GM19452 (cell line): ENCODE measurements around the gene SBF2.

Experiments used
- ATAC-seq: cut with Tn5 transposase; IDR thresholded peaks from one replicate; pipeline ENCODE4 v1.9.1; 2021; ENCODE audit not compliant: unreplicated experiment

SBF2 gene

GRCh38 chr11:10317776-10318526 lies 23.9 kb upstream of the SBF2 start:
- ATAC-seq: peak; percentile 69

GRCh38 chr11:10317151-10317755 lies 23.2 kb upstream of the SBF2 start:
- ATAC-seq: peak; percentile 7

- ATAC-seq: no peak
Measured at GRCh38 chr11:10315083-10315482, 21.1 kb upstream of the SBF2 start.

GRCh38 chr11:10314199-10315072 lies 20.4 kb upstream of the SBF2 start:
- ATAC-seq: peak; percentile 68

DNA sequence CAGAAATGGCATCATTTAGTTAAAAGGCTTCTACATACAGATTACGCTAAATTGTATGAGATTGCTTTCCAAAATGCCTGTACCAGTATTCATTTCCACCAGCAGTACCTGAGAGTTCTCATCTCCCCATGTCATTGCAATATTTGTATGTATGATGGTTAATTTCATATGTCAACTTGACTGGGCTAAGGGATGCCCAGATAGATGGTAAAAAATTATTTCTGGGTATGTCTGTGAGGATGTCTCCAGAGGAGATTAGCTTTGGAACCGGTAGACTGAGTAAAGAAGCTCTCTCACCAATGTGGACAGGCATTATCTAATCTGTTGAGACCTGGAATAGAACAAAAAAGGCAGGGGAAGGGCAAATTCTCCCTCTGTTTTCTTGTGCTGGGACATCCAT lies 17.8 kb upstream of the SBF2 start:
- ATAC-seq: no peak

- no peak for ATAC-seq
Measured at GRCh38 chr11:10310301-10310841, 16.4 kb upstream of the SBF2 start.

DNA sequence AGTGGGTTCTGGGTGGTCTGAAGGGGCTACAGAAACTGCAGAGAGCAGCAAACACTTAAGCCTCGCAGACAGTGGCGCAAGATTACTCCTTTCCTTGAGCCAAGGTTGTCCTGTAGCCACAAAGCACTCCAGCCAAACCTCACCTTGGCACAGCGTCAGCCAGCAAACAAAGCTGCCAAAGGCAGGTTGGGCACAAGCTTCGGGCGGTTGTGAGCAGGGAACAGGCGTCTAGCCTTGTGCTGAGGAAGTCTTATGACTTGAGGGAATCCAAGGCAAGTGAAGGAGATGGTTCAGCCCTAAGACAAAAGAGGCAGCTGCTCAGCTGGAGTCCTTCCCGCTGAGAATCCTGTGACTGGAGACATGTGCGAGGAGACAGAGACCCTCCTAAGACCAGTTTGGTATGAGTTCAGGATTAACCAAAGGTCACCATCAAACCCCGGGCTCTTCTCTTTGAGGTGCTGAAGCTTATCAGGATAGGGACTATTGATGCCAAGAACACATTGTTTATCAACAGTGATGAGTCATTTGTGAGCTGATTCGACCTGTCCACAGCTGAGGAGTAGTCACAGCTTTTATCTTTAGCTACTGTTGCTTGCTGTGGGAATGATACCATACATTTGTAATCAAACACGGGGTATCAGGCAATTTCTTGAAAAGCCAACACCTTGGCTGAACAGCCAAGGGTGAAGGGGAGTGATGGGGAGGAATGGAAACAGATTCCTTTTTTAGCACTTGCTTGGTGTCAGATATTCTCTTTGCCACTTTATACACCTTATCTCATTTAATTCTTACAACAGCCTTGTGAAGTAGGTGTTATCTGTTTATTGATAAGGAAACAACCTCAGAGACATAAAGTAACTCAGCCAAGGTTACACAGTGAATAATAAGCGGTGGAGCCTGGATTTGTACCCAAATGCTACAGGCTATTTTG lies 15.4 kb upstream of the SBF2 start:
- no peak for ATAC-seq

- ATAC-seq: no peak
Measured at GRCh38 chr11:10308201-10308954, 14.4 kb upstream of the SBF2 start.

- peak; percentile 62 for ATAC-seq
Measured at GRCh38 chr11:10307400-10308200, 13.6 kb upstream of the SBF2 start.

- ATAC-seq: no peak
Measured at GRCh38 chr11:10307022-10307399, 13.0 kb upstream of the SBF2 start.

DNA sequence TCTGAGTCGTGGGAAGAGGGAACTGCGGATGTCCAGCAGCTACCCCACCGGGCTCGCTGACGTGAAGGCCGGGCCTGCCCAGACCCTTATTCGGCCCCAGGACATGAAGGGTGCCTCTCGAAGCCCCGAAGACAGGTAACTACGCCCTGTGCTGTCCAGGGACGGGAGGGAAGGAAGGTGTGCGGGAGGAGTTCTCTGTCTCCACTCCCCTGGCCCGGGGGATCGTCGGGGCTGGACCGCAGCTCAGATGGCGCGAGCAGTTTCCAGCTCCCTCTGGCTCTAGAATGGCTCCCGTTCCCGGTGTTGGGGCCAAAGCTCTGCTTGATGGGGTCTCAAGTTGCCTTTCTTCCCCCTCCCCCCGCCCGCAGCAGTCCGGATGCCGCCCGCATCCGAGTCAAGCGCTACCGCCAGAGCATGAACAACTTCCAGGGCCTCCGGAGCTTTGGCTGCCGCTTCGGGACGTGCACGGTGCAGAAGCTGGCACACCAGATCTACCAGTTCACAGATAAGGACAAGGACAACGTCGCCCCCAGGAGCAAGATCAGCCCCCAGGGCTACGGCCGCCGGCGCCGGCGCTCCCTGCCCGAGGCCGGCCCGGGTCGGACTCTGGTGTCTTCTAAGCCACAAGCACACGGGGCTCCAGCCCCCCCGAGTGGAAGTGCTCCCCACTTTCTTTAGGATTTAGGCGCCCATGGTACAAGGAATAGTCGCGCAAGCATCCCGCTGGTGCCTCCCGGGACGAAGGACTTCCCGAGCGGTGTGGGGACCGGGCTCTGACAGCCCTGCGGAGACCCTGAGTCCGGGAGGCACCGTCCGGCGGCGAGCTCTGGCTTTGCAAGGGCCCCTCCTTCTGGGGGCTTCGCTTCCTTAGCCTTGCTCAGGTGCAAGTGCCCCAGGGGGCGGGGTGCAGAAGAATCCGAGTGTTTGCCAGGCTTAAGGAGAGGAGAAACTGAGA lies 12.2 kb upstream of the SBF2 start:
- no peak for ATAC-seq

GRCh38 chr11:10305262-10305963 lies 11.4 kb upstream of the SBF2 start:
- ATAC-seq: no peak

DNA sequence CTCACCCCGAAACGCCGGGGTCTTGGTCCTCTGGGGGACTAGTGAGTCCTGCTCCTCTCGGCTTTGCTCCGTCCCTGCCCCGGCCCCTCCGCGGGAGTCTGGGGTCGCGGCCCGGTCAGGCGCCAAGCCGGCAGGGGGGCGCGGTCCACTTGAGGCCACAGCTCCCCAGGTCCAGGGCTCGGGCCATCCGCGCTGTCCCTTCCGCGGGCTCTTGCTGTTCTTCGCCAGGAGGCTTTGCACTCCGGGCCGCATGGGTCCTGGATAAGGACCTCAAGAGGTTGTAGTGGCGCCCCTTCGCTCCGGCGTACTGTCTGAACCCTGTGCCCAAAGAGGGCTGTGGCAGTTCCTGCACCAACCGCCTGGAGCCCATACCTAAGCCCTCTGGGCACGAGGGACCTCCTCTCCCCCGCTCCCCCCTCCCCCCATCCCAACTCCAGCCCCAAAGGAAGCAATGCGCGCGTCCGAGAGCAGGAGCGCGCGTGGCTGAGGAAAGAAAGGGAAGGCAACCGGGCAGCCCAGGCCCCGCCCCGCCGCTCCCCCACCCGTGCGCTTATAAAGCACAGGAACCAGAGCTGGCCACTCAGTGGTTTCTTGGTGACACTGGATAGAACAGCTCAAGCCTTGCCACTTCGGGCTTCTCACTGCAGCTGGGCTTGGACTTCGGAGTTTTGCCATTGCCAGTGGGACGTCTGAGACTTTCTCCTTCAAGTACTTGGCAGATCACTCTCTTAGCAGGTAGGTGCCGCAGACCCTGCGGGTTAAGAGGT lies 10.7 kb upstream of the SBF2 start, which contains the start of gene ADM:
TSS of gene ADM (plus strand) at position 579 of the 767 bp plus-strand sequence. CDS start 628 bp downstream, outside the sequence.
- ATAC-seq: no peak

GRCh38 chr11:10303558-10304363 lies 9.7 kb upstream of the SBF2 start:
- no peak for ATAC-seq

DNA sequence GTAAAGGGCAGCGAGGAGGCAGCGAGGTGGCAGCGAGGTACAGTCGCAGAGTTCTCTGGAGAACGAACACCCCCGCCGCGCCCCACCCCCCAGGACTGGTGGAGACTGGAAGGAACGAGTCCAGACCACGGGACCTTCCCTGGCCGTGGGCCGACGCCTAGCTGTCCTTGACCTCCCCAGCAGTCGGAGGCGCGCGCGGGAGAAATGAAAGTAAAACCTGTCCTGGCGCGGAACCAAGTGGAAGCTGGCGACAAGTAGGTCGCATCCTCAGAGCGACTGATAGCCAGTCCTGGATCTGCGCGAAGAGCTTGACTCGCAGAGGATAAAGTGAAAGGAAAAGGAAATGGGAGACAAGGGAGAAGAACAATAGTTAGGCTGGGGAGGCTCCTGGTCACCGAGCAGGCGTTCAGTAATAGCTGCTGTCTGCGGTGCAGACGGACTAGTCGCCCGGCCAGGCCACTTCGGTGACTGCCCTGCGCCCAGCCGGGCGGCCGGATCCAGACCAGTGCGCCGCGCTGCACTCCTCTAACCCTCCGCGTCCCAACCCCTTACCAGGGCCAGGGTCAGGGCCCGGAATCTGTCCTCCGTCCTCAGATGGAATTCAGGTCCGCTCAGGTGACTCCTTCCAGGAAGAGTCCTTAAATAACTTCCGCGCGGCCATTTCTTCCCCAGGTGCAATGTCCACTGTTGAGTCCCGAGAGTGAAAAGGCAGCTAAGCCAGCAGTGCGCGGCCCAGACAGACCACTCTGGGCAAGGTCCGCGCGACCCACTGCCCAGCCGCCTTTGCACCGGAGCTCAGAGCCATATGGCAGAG lies 8.9 kb upstream of the SBF2 start:
- peak; percentile 29 for ATAC-seq
